ENCODE results near the gene TGM6.

TGM6 gene

GRCh38 chr20:2364044-2364443 is 16.7 kb upstream of the TGM6 start:
- DNase-seq (ENCODE audit: low read depth in 3 of 3), result no peak

- no peak for DNase-seq (ENCODE audit: low read depth in 3 of 3)
Observed at GRCh38 chr20:2365091-2365490, 15.6 kb upstream of the TGM6 start.

- no peak for DNase-seq (ENCODE audit: low read depth in 3 of 3)
Observed at GRCh38 chr20:2365666-2366065, 15.0 kb upstream of the TGM6 start.

- DNase-seq (ENCODE audit: low read depth in 3 of 3), result no peak
Observed at GRCh38 chr20:2368621-2369020, 12.1 kb upstream of the TGM6 start.

- no peak for DNase-seq (ENCODE audit: low read depth in 3 of 3)
Observed at GRCh38 chr20:2373098-2373497, 7.6 kb upstream of the TGM6 start.

GRCh38 chr20:2374346-2375125 is 6.2 kb upstream of the TGM6 start:
- no peak for DNase-seq (ENCODE audit: low read depth in 3 of 3)

- no peak for DNase-seq (ENCODE audit: low read depth in 3 of 3)
Observed at GRCh38 chr20:2378893-2379292, 1.8 kb upstream of the TGM6 start.

GRCh38 chr20:2379511-2380229 is 1.0 kb upstream of the TGM6 start:
- DNase-seq (ENCODE audit: low read depth in 3 of 3), result no peak

GRCh38 chr20:2381303-2381702 is 602 bp downstream of the TGM6 start:
- no peak for DNase-seq (ENCODE audit: low read depth in 3 of 3)

- no peak for DNase-seq (ENCODE audit: low read depth in 3 of 3)
Observed at GRCh38 chr20:2382833-2383232, 2.1 kb downstream of the TGM6 start.

- DNase-seq (ENCODE audit: low read depth in 3 of 3), result no peak
Observed at GRCh38 chr20:2385026-2385425, 4.3 kb downstream of the TGM6 start.

GRCh38 chr20:2385496-2385895 is 4.8 kb downstream of the TGM6 start:
- no peak for DNase-seq (ENCODE audit: low read depth in 3 of 3)

- no peak for DNase-seq (ENCODE audit: low read depth in 3 of 3)
Observed at GRCh38 chr20:2386516-2387179, 5.9 kb downstream of the TGM6 start.

- peak in 1 of 3 experiments; percentile 12 for DNase-seq (ENCODE audit: low read depth in 3 of 3)
Observed at GRCh38 chr20:2387180-2387577, 6.5 kb downstream of the TGM6 start.

- no peak for DNase-seq (ENCODE audit: low read depth in 3 of 3)
Observed at GRCh38 chr20:2387580-2387979, 6.9 kb downstream of the TGM6 start.

GRCh38 chr20:2390951-2391675 is 10.4 kb downstream of the TGM6 start:
- DNase-seq (ENCODE audit: low read depth in 3 of 3), result no peak

GRCh38 chr20:2394411-2395055 is 13.8 kb downstream of the TGM6 start:
- no peak for DNase-seq (ENCODE audit: low read depth in 3 of 3)

GRCh38 chr20:2395136-2395535 is 14.4 kb downstream of the TGM6 start:
- DNase-seq (ENCODE audit: low read depth in 3 of 3), result no peak

GRCh38 chr20:2396241-2396814 is 15.6 kb downstream of the TGM6 start:
- DNase-seq (ENCODE audit: low read depth in 3 of 3), result no peak

GRCh38 chr20:2397091-2397490 is 16.4 kb downstream of the TGM6 start:
- no peak for DNase-seq (ENCODE audit: low read depth in 3 of 3)

GRCh38 chr20:2397595-2398145 is 17.0 kb downstream of the TGM6 start:
- no peak for DNase-seq (ENCODE audit: low read depth in 3 of 3)
